ENCODE results near the gene HSPA4L.

- no peak for TF ChIP-seq POLR2AphosphoS5 (IDR thresholded peaks at IDR 0.05)
- TF ChIP-seq, protein P1, sequence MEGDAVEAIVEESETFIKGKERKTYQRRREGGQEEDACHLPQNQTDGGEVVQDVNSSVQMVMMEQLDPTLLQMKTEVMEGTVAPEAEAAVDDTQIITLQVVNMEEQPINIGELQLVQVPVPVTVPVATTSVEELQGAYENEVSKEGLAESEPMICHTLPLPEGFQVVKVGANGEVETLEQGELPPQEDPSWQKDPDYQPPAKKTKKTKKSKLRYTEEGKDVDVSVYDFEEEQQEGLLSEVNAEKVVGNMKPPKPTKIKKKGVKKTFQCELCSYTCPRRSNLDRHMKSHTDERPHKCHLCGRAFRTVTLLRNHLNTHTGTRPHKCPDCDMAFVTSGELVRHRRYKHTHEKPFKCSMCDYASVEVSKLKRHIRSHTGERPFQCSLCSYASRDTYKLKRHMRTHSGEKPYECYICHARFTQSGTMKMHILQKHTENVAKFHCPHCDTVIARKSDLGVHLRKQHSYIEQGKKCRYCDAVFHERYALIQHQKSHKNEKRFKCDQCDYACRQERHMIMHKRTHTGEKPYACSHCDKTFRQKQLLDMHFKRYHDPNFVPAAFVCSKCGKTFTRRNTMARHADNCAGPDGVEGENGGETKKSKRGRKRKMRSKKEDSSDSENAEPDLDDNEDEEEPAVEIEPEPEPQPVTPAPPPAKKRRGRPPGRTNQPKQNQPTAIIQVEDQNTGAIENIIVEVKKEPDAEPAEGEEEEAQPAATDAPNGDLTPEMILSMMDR (IDR thresholded peaks at IDR 0.05): no peak
- no peak for TF ChIP-seq POLR2A (IDR thresholded peaks at IDR 0.05)
Observed at GRCh38 chr4:127809173-127809800, 27.2 kb downstream of the HSPA4L start.
